Measurements from ENCODE around the gene MAN1A2.
"Not testable (repeated sequence)": the region's sequence is repeated elsewhere in the genome, so short reads cannot be mapped to it uniquely, and the experiment has no call there.

MAN1A2 gene

GRCh38 chr1:117544509-117545109, 177.4 kb downstream of the MAN1A2 start:
- DNase-seq (ENCODE audit: low read depth), result no peak
- in situ Hi-C loops (cut with HindIII; ENCODE audit: low sequenced_read_pairs), result loop anchor here (25.0 kb wide), 1 partner anchor 343 kb away; no protein-coding TSS in a partner anchor
- H3K4me3 ChIP-seq (ENCODE audit: low read depth, low read length), result no peak overlapping the region
- no peak for TF ChIP-seq CTCF (IDR thresholded peaks at IDR 0.05; ENCODE audit: low read depth, low read length, missing control alignments)

- DNase-seq (ENCODE audit: low read depth), result no peak
- in situ Hi-C loops (cut with HindIII; ENCODE audit: low sequenced_read_pairs), result loop anchor here (25.0 kb wide), 1 partner anchor 341 kb away; no protein-coding TSS in a partner anchor
Observed at GRCh38 chr1:117546467-117546866, 179.2 kb downstream of the MAN1A2 start.

GRCh38 chr1:117553471-117553870, 186.2 kb downstream of the MAN1A2 start:
- in situ Hi-C loops (cut with HindIII; ENCODE audit: low sequenced_read_pairs), result no loop called here
- TF ChIP-seq CTCF (IDR thresholded peaks at IDR 0.05; ENCODE audit: low read depth, low read length, missing control alignments), result no peak
- H3K4me3 ChIP-seq (ENCODE audit: low read depth, low read length), result no peak overlapping the region
- no peak for DNase-seq (ENCODE audit: low read depth)

More at GRCh38 chr1:117546467-117546866, 179.2 kb downstream of the MAN1A2 start:
- no peak overlapping the region for H3K4me3 ChIP-seq (ENCODE audit: low read depth, low read length)
- no peak for TF ChIP-seq CTCF (IDR thresholded peaks at IDR 0.05; ENCODE audit: low read depth, low read length, missing control alignments)

- no peak for TF ChIP-seq CTCF (IDR thresholded peaks at IDR 0.05; ENCODE audit: low read depth, low read length, missing control alignments)
- in situ Hi-C loops (cut with HindIII; ENCODE audit: low sequenced_read_pairs), result no loop called here
- no peak overlapping the region for H3K4me3 ChIP-seq (ENCODE audit: low read depth, low read length)
- DNase-seq (ENCODE audit: low read depth), result no peak
Observed at GRCh38 chr1:117555806-117556205, 188.6 kb downstream of the MAN1A2 start.

GRCh38 chr1:117556341-117556740, 189.1 kb downstream of the MAN1A2 start:
- no peak for DNase-seq (ENCODE audit: low read depth)
- TF ChIP-seq CTCF (IDR thresholded peaks at IDR 0.05; ENCODE audit: low read depth, low read length, missing control alignments), result no peak
- in situ Hi-C loops (cut with HindIII; ENCODE audit: low sequenced_read_pairs), result no loop called here
- H3K4me3 ChIP-seq (ENCODE audit: low read depth, low read length), result no peak overlapping the region

GRCh38 chr1:117556976-117557375, 189.7 kb downstream of the MAN1A2 start:
- in situ Hi-C loops (cut with HindIII; ENCODE audit: low sequenced_read_pairs), result no loop called here
- no peak for DNase-seq (ENCODE audit: low read depth)
- no peak overlapping the region for H3K4me3 ChIP-seq (ENCODE audit: low read depth, low read length)
- TF ChIP-seq CTCF (IDR thresholded peaks at IDR 0.05; ENCODE audit: low read depth, low read length, missing control alignments), result no peak

GRCh38 chr1:117558451-117558850, 191.2 kb downstream of the MAN1A2 start:
- in situ Hi-C loops (cut with HindIII; ENCODE audit: low sequenced_read_pairs); DNase-seq (ENCODE audit: low read depth): not testable (repeated sequence)

More at GRCh38 chr1:117558451-117558850, 191.2 kb downstream of the MAN1A2 start:
- H3K4me3 ChIP-seq (ENCODE audit: low read depth, low read length), result not testable (repeated sequence)

All from astrocyte of the cerebellum (primary cell).